HepG2 (cell line): ENCODE measurements around the gene NAT9.

Source experiments
- HDAC6 ChIP-seq: fragments of 200-600 bp; sonication (generic); IDR thresholded peaks from 2 replicates; pipeline ENCODE4 v1.7.0; 2017; ENCODE audit warnings: mild to moderate bottlenecking, antibody characterized with exemption, low read length, low read depth
- MAFK ChIP-seq, 2 experiments: IDR thresholded peaks in 1 of 2; conservative IDR thresholded peaks in 1 of 2; 2 replicates each; pipeline ENCODE4 v1.6.1; 2011; ENCODE audit warnings: improper control_type of control experiment in 2 of 2, low read length in 2 of 2

DNA sequence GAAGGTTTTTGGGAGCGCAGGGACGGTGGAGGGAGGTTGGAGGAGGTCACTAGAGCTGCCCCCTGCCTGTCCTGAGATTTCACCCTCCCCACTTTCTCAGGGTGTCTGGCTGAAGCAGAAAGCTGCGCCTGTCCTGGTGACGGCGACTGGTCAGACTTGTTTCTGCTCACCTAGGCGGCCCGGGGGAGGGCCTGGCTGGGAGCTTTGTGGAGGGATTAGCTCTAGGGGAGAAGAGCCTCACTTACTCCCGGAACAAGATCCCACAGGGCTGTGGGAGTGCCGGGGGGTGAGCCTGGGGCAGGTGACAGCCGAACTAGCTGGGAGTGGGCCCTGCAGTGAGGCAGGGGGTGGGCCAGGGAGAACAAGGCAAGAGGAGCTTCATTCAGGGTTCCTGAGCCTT, 16.2 kb downstream of the NAT9 start:
- TF ChIP-seq MAFK (conservative IDR thresholded peaks at IDR 0.05 in 1 of 2, IDR thresholded peaks at IDR 0.05 in 1 of 2; ENCODE audit: low read length in 2 of 2): no peak
- no peak for TF ChIP-seq HDAC6
